ENCODE data around the gene NEAT1. TPM values are rescaled to one million over a fixed set of nuclear protein-coding genes. Genes with fewer than 3 reads are reported as not detected.

NEAT1 gene
- total and polyA plus RNA-seq, 2 experiments from 2014 or later, result 4.2 to 11.3 TPM

- Histone ChIP-seq H3K27me3 (no peaks in the 10 kb centered on the region), H3K4me3 (no peak overlapping the region), H3K27ac (peak overlapping the region; percentile 76), H3K4me1 (ENCODE audit: low read depth) (peaks cover 40% of the 10 kb centered on the region), H3K9me3 (ENCODE audit: low read depth) (no peaks in the 10 kb centered on the region), H3K36me3 (no peaks in the 10 kb centered on the region)
- no peak for TF ChIP-seq CTCF (IDR thresholded peaks at IDR 0.05; ENCODE audit: low read depth, low read length)
- peak; percentile 60 to 72 for DNase-seq (ENCODE audit: low read depth in 1 of 2, low spot score in 1 of 2)
Observed at GRCh38 chr11:65384301-65384889, 38.2 kb upstream of the NEAT1 start.

GRCh38 chr11:65386307-65387140 is 36.1 kb upstream of the NEAT1 start, which contains the start of gene FRMD8:
TSS of gene FRMD8 (plus strand) at chr11:65386637. CDS start at chr11:65387037, 400 bp downstream.
- Histone ChIP-seq H3K27ac (no peak within 1 kb of the TSS), H3K4me1 (ENCODE audit: low read depth) (peaks cover 28% of the 10 kb centered on the region), H3K36me3 (no peaks in the 10 kb centered on the region), H3K9me3 (ENCODE audit: low read depth) (no peaks in the 10 kb centered on the region), H3K4me3 (peak within 1 kb of the TSS; percentile 47), H3K27me3 (no peaks in the 10 kb centered on the region)
- no peak for TF ChIP-seq CTCF (IDR thresholded peaks at IDR 0.05; ENCODE audit: low read depth, low read length)
- DNase-seq (ENCODE audit: low read depth in 1 of 2, low spot score in 1 of 2), result peak; percentile 82 to 90

GRCh38 chr11:65388731-65389130 is 33.9 kb upstream of the NEAT1 start:
- H3K36me3 ChIP-seq, result no peaks in the 10 kb centered on the region
- no peaks in the 10 kb centered on the region for H3K27me3 ChIP-seq
- no peak for DNase-seq (ENCODE audit: low read depth in 1 of 2, low spot score in 1 of 2)
- TF ChIP-seq CTCF (IDR thresholded peaks at IDR 0.05; ENCODE audit: low read depth, low read length), result no peak
- peaks cover 10% of the 10 kb centered on the region for H3K4me1 ChIP-seq (ENCODE audit: low read depth)
- H3K4me3 ChIP-seq, result no peak overlapping the region
- no peaks in the 10 kb centered on the region for H3K9me3 ChIP-seq (ENCODE audit: low read depth)
- H3K27ac ChIP-seq, result no peak overlapping the region

- Histone ChIP-seq H3K27me3 (no peaks in the 10 kb centered on the region), H3K36me3 (no peaks in the 10 kb centered on the region), H3K4me3 (no peak overlapping the region), H3K27ac (no peak overlapping the region), H3K9me3 (ENCODE audit: low read depth) (no peaks in the 10 kb centered on the region), H3K4me1 (ENCODE audit: low read depth) (peaks cover 7% of the 10 kb centered on the region)
- TF ChIP-seq CTCF (IDR thresholded peaks at IDR 0.05; ENCODE audit: low read depth, low read length), result no peak
- no peak for DNase-seq (ENCODE audit: low read depth in 1 of 2, low spot score in 1 of 2)
Observed at GRCh38 chr11:65389294-65389980, 33.2 kb upstream of the NEAT1 start.

GRCh38 chr11:65390099-65390941 is 32.3 kb upstream of the NEAT1 start:
- Histone ChIP-seq H3K36me3 (no peaks in the 10 kb centered on the region), H3K4me3 (no peak overlapping the region), H3K27me3 (no peaks in the 10 kb centered on the region), H3K27ac (no peak overlapping the region), H3K9me3 (ENCODE audit: low read depth) (no peaks in the 10 kb centered on the region), H3K4me1 (ENCODE audit: low read depth) (peaks cover 4% of the 10 kb centered on the region)
- peak in 1 of 2 donors; percentile 60 for DNase-seq (ENCODE audit: low read depth in 1 of 2, low spot score in 1 of 2)
- TF ChIP-seq CTCF (IDR thresholded peaks at IDR 0.05; ENCODE audit: low read depth, low read length), result no peak

Data from cardiac muscle cell (in vitro differentiated cells and primary cell).